Measurements from ENCODE around the gene SPAG16.

SPAG16 gene

DNA sequence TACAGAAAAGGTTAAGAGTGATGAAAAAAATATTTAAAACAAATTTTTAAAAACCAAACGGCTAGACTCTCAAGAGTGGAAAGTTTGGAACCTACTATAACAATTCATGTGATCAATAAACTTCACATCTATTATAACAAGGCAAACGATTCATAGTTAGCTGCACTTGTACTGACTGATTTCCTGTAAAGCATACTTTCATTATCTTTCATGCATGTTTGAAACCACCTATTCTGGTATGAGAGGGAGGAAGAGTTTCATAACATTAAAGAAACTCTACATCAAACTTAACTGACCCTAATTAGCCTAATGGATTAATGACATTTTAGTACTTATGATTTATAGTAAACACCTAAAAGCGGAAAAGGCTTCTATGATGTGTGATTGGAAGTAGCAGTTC lies 1082.9 kb downstream of the SPAG16 start:
- DNase-seq (ENCODE audit: low read depth, low spot score), result no peak

DNA sequence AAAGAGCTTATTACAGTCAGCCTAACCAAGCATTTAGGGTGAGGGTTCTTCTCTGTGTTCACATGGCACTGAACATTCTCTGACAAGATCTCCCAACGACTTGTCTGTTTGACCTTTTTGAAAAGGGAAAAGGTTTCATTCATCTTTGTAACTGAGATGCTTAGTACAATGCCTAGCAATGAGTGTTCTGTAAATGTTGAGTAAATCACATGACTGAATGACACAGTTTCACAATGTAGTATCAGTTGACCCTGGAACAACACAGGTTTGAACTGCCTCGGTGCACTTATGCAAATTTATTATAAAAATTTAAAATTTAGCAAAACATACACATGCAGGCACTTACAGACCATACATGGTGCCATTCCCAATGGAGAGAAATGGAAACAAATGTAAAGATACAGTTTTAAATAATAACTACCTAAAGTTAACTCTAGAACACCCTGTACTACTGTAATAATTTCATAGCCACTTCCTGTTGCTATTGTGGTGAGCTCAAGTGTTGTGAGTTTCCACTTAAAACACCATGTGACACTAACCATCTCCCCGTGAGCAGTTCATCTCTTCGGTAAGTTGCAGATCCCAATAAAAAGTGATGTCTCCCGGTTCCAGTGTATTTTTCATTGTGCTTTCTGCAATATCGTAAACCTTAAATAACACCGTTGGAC lies 1092.5 kb downstream of the SPAG16 start:
- DNase-seq (ENCODE audit: low read depth, low spot score), result no peak

DNA sequence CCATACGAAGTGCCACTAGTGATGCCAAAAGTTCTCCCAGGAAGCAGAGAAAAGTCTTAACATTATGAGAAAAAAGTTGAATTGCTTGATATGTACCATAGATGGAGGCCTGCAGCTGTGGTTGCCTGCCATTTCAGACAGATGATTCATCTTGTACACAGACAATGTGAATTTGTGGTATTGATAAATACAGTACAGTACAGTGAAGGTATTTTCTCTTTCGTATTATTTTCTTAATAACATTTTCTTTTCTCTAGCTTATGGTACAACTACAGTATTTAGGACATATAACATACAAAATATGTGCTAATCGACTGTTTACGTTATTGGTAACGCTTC lies 1093.0 kb downstream of the SPAG16 start:
- no peak for DNase-seq (ENCODE audit: low read depth, low spot score)

DNA sequence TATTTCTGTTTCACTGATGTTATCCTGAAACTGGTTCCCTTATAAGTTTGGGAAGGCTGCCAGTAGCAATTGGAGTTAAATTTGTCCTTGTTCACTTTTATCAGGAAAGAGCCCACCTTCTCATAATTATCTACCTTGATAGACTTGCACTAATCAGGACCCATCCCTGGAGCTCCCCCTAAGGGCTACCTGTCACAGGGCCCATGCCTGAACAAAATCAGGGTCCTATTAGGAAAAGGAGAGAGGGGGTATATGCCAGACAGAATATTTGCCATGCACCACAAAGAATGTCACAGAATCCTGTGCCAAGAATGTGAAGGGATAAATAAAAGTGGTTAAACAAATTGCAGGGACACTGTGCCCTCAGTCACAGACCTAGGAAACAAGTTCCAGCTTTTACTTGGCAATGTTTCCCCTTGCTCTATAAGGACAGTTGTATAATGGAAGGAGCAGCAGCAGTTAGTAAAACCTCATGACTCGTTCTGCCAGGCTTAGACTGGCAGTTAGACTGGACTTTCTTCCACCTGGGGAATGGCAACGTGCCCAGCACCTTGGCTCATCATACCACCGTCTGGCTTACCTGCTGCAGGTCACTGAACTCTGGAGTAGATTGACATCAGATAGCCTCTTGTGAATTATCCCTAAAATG lies 1094.3 kb downstream of the SPAG16 start:
- DNase-seq (ENCODE audit: low read depth, low spot score), result no peak

DNA sequence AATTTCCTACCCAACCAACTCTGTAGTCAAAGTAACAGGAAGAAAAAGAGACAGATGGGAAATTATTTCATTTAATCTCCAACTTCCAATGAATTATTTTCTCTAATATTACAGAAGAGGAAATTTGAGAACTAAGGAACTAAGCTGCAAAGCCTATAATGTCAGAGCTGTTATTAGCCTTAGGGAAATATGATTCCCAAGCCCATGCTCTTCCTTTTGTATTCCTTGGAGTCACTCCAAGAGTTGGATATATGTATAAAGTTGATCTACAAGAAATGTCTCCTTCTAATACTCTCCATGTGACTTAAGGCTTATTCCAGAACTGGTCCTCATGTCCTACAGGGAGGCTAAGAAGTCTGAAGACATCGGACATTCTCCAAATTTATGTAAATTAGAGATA lies 1095.0 kb downstream of the SPAG16 start:
- DNase-seq (ENCODE audit: low read depth, low spot score), result no peak

DNA sequence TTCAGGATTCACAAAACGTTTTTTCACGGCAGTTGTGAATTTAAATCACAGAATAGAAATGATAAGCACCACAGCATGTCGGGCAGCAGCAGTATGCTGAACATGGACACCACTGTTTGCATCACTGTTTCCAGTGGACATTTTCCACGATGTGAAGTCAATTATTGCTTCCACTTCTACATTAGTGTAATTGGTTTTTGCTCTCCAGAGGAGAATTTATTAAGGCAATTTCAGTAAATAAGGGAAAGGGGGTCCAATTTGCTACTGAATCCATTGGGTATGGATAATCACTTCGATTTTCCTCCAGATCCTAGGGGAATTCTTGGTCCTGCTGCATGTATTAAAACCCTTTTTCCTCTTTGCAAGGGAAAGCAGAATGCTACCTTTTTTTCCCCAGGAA lies 1096.4 kb downstream of the SPAG16 start:
- DNase-seq (ENCODE audit: low read depth, low spot score), result no peak

DNA sequence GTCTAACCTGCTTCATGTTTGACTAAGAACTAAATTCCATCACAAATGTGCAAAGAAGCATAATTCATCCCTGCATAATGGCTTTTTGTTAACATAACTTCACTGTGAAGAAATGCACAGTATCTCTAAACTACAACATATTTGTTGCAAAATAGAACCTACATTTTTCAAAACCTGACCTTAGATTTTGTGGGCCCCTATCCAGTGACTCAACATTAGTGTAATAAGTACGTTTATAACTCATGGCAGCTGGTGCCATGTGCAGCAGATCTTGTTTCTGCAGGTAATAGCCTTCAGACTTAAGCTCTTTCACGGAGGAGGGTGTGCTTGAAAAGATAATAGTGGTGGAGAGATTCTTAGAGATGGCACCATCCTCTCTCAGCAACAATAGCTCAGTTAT lies 1098.0 kb downstream of the SPAG16 start:
- DNase-seq (ENCODE audit: low read depth, low spot score), result no peak

DNA sequence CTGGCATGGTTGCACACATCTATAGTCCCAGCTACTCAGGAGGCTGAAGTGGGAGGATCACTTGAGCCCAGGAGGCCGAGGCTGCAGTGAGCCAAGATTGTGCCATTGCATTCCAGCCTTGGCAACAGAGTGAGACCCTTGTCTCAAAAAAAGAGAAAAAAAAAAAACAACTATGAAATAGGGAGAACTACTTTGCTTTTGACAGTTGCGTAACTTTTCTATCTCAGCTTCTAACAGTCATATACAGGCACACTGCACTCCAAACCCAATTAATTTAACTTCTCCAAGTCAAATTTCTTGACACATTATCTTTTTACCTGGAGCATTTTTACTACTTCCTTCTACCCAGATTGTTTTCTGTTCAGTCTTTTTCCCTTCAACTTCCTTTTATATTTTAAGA lies 1102.5 kb downstream of the SPAG16 start:
- no peak for DNase-seq (ENCODE audit: low read depth, low spot score)

DNA sequence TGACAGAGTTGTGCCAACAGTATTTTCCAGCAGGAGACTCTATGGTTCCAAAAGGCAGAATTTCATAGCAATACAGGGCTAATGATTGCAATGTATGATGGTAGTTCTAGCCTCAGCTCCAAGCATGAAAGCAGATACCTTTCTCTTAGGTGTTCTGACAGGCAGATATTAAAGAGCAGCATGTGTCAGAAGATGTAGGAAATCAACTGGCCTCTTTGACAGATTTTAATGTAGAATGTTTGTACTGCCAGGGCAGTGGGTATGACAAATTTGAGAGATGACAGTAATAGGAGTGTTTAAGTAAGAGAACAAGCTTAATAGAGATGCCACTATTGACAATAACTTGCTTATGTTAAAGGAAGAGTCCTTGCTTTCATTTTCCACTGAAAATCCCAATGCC lies 1105.1 kb downstream of the SPAG16 start:
- no peak for DNase-seq (ENCODE audit: low read depth, low spot score)

DNA sequence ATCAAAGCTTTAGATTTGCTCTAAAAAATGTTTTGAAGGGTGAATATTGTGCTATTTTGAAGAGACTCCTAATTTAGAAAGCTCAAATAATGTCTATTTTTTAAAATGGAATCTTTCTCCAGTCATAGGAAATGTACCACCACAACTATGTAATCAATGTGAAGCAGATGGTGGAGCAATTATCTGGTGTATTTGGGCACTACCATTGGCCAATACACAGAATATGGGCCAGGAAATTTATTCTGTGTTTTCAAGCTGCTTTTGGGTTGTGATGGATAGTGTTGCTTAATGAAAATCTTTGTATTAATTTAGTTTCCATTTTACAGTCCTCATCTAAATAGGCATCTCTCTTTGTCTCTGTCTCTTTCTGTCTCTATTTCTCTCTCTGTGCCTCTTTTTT lies 1109.5 kb downstream of the SPAG16 start:
- no peak for DNase-seq (ENCODE audit: low read depth, low spot score)

DNA sequence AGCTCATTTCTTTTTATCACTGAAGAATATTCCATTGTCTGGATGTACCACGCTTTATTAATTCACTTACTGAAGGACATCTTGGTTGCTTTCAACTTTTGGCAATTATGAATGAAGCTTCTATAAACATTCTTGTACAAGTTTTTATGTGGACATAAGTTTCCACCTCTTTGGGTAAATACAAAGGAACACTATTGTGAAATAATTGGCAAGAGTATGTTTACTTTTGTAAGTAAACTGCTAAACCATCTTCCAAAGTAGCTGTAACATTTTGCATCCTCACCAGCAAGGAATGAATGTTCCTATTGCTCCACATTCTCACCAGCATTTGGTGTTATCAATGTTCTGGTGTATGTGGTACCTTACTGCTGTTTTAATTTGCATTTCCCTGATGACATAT lies 1110.8 kb downstream of the SPAG16 start:
- DNase-seq (ENCODE audit: low read depth, low spot score), result no peak

DNA sequence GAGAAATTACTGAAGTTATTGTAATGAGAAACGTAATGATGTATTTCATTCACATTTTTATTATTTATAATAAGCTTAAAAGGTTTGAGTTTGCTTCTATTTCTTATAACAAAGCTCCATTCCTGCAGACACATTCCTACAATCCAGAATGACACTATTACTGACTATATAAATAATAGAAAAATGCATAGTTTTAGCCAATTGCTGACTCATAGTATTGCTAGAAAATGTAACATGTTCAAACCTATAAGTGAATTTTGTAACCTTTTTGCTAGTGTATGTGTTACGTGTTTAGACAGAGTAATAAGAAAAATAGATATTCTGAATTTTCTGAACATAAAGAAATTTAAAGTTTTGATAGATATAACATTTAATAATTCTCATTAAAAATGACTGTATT lies 1117.3 kb downstream of the SPAG16 start:
- DNase-seq (ENCODE audit: low read depth, low spot score), result no peak

DNA sequence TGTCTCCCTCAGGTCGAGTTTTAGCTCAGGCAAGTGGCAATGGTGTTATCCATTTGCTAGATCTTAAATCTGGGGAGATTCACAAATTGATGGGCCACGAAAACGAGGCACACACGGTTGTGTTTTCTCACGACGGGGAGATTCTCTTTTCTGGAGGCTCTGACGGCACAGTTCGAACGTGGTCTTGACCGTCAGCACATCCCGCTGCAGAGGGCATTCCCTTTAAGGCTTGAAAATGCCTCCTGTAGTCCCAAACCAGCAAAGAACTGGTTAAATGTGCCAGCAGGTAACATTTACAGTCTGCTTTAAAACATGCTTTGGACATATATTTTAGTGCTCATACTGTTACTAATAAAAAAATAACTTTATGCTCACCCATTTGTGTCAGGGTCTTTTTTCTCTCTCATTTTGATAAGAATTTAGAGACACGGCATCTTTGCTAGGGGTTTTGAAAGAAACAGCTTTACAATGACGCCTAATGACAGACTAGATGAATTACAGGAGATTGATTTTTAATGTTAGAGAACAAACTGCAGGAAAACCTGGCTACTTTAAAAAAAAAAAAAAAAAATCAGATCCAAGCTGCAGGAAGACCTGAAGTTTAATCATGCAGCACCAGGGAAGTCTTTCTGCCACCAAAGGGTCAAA lies 1126.0 kb downstream of the SPAG16 start:
- no peak for DNase-seq (ENCODE audit: low read depth, low spot score)

DNA sequence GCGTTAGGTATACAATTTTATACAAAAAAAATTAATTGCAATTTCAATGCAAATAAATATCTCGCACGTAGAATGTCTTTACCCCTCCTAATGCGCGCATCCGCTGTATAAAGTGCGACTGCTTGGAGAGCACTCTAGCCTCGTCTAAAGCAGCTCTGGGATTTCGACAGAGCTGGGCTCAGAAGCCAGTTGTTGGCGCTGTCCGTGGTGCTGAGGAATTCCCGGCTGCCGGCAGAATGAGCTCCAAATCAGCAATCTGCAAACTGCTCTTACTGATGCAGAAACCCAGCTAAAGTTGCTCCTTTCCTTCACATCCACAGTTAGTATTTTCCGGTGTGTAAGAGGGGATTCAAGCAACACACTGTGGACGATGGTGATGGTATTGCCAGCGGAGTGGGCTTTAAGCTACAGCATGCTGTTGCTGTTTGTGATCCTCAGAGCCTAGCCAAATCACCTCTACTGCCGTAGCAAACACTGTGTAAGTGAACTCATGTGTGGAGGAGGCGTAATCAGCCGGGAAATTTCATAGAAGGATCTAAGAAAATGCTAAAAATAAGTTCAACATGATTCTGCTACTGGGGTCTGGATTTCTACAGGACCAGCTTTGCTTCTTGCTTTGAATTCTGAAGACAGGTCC lies 1126.8 kb downstream of the SPAG16 start, which contains the start of gene VWC2L:
Gene VWC2L, plus strand, starts transcription at position 137 of the 637 bp plus-strand sequence. CDS start 3,140 bp downstream, outside the sequence.
- no peak for DNase-seq (ENCODE audit: low read depth, low spot score)

DNA sequence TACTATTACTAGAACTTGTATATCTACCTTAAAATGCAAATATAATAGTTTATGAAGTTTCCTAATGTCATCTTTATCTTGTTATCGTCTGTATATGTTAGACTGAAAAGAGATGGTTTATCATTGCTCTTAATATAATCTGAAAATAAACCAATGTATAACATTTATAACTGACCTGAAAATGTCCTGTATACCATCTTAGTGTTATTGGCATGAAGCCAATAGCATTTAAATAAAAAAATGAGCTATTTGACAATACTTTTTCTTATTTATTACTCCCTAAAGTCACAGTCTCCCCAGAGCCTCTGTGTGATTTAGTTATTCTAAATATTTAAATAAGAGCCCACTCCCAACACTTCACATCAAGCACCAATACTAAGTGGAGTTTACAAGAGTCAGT lies 1128.4 kb downstream of the SPAG16 start:
- DNase-seq (ENCODE audit: low read depth, low spot score), result no peak

DNA sequence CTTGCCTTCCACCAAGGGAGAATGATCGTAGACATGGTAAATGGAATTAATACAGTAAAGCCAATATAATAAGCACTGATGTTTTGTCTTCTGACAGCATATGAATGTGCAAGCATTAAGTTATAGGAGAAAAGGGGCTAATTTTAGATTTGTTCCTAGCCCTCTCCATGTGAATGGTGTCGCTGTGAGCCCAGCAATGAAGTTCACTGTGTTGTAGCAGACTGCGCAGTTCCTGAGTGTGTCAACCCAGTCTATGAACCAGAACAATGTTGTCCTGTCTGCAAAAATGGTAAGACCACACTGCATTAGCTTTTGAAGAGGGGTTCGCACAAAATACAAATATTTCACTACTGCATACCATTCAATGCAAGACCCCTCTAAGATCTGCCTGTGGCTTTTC lies 1152.2 kb downstream of the SPAG16 start:
- DNase-seq (ENCODE audit: low read depth, low spot score), result no peak

DNA sequence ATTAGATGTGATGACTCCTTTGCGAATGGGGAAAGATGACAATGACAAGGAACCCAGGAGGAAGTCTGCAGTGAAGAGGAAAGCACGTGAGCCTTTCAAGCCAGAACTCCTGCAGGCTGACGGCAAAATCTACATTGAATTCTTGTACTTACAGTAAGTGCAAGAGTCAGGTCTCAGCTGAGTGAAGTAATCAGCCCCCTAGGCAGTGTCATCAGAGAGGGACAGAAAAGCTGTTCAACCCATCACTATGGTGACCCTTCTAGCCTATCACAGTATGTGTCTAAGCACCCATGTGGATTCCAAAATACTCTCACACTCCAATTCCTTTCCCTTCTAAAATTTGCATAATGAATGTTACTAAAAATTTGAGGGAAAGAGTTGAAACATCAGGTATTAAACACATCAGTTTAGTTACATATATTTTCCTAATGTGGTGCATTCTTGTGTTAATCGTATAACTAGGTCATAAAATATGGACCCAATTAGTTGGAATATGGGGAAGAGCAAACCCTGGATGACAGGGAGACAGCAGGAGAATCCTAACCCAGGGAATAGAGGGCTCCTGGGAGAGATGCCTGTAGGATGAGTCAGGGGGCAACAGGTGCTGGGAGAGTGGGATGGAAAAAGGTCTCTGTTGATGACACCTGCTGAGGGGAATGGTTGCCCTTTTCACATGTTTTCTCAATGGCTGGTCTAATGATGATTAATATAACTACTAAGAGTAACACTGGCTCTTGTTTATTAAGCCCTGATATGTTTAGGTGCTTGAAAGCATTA lies 1166.0 kb downstream of the SPAG16 start:
- DNase-seq (ENCODE audit: low read depth, low spot score), result no peak

DNA sequence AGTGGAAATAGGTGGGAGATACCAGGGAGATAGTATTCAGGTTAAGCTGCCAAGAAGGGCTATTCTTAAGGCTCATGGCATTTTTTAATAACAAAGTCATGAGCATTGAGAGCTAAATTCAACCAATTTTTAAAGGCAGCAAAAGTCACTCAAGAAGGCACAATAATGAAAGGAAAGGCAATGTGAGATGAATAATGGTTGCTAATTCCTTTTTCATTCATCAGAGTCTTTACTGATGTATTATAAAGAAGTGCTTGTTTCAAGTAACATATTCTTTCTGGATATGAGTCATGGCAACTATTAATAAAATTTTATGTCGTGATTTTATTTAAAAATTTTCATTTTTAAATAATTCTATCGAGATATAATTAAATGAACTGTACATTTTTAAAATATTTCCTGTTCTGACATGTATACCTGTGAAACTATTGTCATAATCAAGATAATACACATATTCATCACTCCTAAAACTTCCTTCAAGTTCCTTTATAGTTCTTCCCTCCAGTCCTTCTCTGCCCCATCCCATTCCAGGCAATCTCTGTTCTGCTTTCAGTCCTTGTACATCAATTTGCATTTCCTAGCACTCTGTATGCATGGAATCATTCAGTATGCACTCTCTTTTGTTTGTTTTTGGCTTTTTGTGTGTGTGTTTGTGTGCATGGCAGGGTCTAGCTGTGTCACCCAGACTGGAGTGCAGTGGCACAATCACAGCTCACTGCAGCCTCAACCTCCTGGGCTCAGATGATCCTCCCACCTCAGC lies 1167.4 kb downstream of the SPAG16 start:
- no peak for DNase-seq (ENCODE audit: low read depth, low spot score)

Measured in activated CD4-positive, CD25-positive, alpha-beta regulatory T cell treated with anti-CD3 and anti-CD28 coated beads, Interleukin-2, amount 50 U/mL, for 16 hours (primary cell).